ENCODE measurements around the gene DDX11. TPM values are rescaled to one million over a fixed set of nuclear protein-coding genes. Genes with fewer than 3 reads are reported as not detected.
"Not testable (repeated sequence)": the region's sequence is repeated elsewhere in the genome, so short reads cannot be mapped to it uniquely, and the experiment has no call there.

The DDX11 gene
- total RNA-seq (2021; ENCODE audit: unreplicated experiment) (136 TPM), Bru-seq, nascent RNA (percentile 82 among the genes with signal in this experiment), BruChase-seq, experiment 1, labeled RNA remaining after a 6-hour chase (percentile 86 among the genes with signal in this experiment), BruChase-seq, experiment 2, labeled RNA remaining after a 2-hour chase (percentile 84 among the genes with signal in this experiment)
- polyA plus RNA-seq (2012): 69.2 and 75.4 TPM in 2 replicates
- long read RNA-seq, transcript DDX11-223 (27 exons, 3,079 nt): major isoform, 22 of 126 reads
- long read RNA-seq, partial matches to known transcripts: 26 of 126 reads
- long read RNA-seq, other reads (novel, unspliced or antisense): 75 of 126 reads

GRCh38 chr12:31073527-31074332 is at the start of gene DDX11:
Gene DDX11, plus strand, starts transcription at chr12:31073860. Its CDS starts 4,534 bp downstream, at chr12:31078394.
- Histone ChIP-seq H3K4me2 (ENCODE audit: low read length) (peak within 1 kb of the TSS; percentile 84), H3K4me1 (ENCODE audit: control insufficient read depth in 1 of 2, insufficient read depth in 2 of 2, low read length in 2 of 2) (peaks cover 14 to 24% of the 10 kb centered on the region in 2 experiments), H3K27ac (ENCODE audit: low read depth, low read length) (peak within 1 kb of the TSS; percentile 82), H3K9ac (ENCODE audit: low read length) (peak within 1 kb of the TSS; percentile 85), H3K4me3 (replicated peaks in 1 of 2; ENCODE audit: low read depth in 1 of 2, low read length in 2 of 2) (peak within 1 kb of the TSS; percentile 70 to 78), H3K79me2 (ENCODE audit: insufficient read depth, low read length) (peaks cover 39% of the 10 kb centered on the region)
- RAD21 ChIA-PET (ENCODE audit: low non-redundant PET in 1 of 2, low total read pairs in 2 of 2, uncharacterized antibody in 2 of 2, unreplicated experiment in 2 of 2); H3K9me2 ChIP-seq (ENCODE audit: insufficient read depth); intact Hi-C loops (cut with micrococcal nuclease); H3K9me3 ChIP-seq (ENCODE audit: control insufficient read depth in 1 of 2, insufficient read depth in 1 of 2, low read depth in 1 of 2, low read length in 2 of 2); H2AFZ ChIP-seq (ENCODE audit: low read depth, low read length, poor library complexity, severe bottlenecking); H3K27me3 ChIP-seq (ENCODE audit: insufficient read depth, low read length); H4K20me1 ChIP-seq (ENCODE audit: insufficient read depth); POLR2A ChIA-PET; H3K36me3 ChIP-seq (ENCODE audit: control insufficient read depth in 1 of 2, insufficient read depth in 2 of 2, low read length in 2 of 2); CTCF ChIA-PET: not testable (repeated sequence)
- TSS peak; percentile 70 for BruUV-seq (replicated peaks)
- ATAC-seq: peak; percentile 91
- TF ChIP-seq SIN3A (IDR thresholded peaks at IDR 0.05; ENCODE audit: low read depth) (peak; percentile 64; the same call in 1 of the 2 replicates), ELF1 (IDR thresholded peaks at IDR 0.05; ENCODE audit: borderline replicate concordance, low read depth) (peak; percentile 53), POLR2A (IDR thresholded peaks at IDR 0.05; ENCODE audit: borderline replicate concordance, extremely low read depth, insufficient read depth, insufficient read length) (peak; percentile 46), MAX (IDR thresholded peaks at IDR 0.05) (peak; percentile 81), POLR2AphosphoS5 (IDR thresholded peaks at IDR 0.05; ENCODE audit: low read depth, low read length) (peak; percentile 72), ZBTB33 (IDR thresholded peaks at IDR 0.05; ENCODE audit: extremely low read depth, insufficient replicate concordance, low read length) (peak; percentile 60), SP1 (IDR thresholded peaks at IDR 0.05; ENCODE audit: low read depth) (peak; percentile 54)
- peak; percentile 79 for DNase-seq (ENCODE audit: low read depth, low spot score)
